ENCODE data around the gene CELF4. TPM values are rescaled to one million over a fixed set of nuclear protein-coding genes. Genes with fewer than 3 reads are reported as not detected.

CELF4 gene
- total and polyA plus RNA-seq, 10 donors, result 0.46 to 3.5 (median 0.78) TPM

DNA sequence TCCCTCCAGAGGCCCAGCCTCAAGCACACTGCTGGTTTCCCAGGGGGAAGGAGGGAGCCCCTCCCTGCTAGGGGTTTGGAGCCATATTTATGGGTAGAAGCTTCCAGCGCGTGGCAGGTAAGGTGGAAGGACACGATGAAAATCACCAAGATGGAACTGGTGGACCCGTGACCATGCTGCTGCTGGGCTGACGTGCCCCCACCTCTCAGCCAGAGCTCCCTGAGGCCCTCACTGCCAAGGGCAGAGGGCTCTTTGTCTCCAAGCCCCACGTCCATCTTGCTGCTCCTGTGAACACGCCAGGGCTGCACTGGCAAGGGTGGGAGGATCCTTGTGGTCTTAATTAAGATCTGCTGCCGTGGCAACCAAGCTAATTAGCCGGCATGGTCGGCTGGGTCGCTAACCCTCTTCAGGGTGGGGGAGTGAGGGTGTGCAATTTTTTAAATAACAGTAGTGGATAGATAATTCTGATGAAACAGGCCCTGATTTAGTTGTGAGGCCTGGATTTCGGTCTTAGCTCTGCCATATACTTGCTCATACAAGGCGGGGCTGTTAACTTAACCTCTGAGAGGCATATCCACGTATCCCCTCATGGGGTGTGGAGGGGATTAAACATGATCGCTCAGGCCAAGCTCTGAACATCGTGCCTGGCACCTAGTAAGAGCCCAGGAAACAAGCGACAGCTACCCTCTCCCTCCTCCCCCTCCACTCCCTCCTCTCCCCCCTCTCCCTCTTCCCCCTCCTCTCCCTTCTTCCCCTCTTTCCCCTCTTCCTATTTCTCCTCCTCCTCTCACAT, 232.8 kb downstream of the CELF4 start:
- Histone ChIP-seq H3K9me3 (no peaks in the 10 kb centered on the region), H3K4me3 (no peak overlapping the region), H3K27ac (no peak overlapping the region), H3K36me3 (no peaks in the 10 kb centered on the region), H3K27me3 (replicated peaks in 1 of 7) (no peaks in the 10 kb centered on the region), H3K4me1 (no peaks in the 10 kb centered on the region)
- TF ChIP-seq, protein P1, sequence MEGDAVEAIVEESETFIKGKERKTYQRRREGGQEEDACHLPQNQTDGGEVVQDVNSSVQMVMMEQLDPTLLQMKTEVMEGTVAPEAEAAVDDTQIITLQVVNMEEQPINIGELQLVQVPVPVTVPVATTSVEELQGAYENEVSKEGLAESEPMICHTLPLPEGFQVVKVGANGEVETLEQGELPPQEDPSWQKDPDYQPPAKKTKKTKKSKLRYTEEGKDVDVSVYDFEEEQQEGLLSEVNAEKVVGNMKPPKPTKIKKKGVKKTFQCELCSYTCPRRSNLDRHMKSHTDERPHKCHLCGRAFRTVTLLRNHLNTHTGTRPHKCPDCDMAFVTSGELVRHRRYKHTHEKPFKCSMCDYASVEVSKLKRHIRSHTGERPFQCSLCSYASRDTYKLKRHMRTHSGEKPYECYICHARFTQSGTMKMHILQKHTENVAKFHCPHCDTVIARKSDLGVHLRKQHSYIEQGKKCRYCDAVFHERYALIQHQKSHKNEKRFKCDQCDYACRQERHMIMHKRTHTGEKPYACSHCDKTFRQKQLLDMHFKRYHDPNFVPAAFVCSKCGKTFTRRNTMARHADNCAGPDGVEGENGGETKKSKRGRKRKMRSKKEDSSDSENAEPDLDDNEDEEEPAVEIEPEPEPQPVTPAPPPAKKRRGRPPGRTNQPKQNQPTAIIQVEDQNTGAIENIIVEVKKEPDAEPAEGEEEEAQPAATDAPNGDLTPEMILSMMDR (IDR thresholded peaks at IDR 0.05 in 8 of 11, conservative IDR thresholded peaks at IDR 0.05 in 3 of 11), result no peak
- TF ChIP-seq POLR2AphosphoS5 (IDR thresholded peaks at IDR 0.05) (no peak), POLR2A (IDR thresholded peaks at IDR 0.05) (no peak)
- no peak for DNase-seq
- intact Hi-C loops (cut with DNase I; ENCODE audit: low total_unique reads), result no loop called here
- WGBS, 5 donors, result 75 to 81% (median 78%) methylated on average over 11 to 17 of the region's 17 CpGs

DNA sequence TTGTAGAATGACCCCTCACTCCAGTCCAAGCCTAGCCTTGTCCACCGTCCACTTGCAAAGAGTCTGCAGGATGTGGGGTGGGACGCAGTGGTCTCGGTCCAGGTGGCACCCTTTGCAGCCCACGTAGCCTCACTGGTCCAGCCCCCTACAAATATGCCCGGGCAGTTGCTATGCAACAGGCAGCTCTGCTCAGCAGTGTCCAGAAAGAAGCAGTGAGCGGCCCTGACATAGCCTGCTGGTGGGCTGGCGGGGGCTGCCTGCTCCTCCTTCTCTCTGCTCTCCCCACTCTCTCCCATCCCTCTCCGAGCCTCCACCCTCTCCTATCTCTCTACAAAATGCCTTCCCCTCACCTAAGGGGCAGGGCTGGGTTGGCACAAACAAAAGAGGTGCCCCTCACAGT, 233.4 kb downstream of the CELF4 start:
- no peak for DNase-seq
- Histone ChIP-seq H3K36me3 (no peaks in the 10 kb centered on the region), H3K4me3 (no peak overlapping the region), H3K27ac (no peak overlapping the region), H3K9me3 (no peaks in the 10 kb centered on the region), H3K4me1 (no peaks in the 10 kb centered on the region), H3K27me3 (replicated peaks in 1 of 7) (no peaks in the 10 kb centered on the region)
- WGBS, 5 donors, result 84 to 91% (median 85%) methylated on average over 6 to 8 of the region's 8 CpGs
- TF ChIP-seq POLR2AphosphoS5 (IDR thresholded peaks at IDR 0.05) (no peak), POLR2A (IDR thresholded peaks at IDR 0.05) (no peak)
- TF ChIP-seq, protein P1 (IDR thresholded peaks at IDR 0.05 in 8 of 11, conservative IDR thresholded peaks at IDR 0.05 in 3 of 11), result no peak
- intact Hi-C loops (cut with DNase I; ENCODE audit: low total_unique reads), result no loop called here

DNA sequence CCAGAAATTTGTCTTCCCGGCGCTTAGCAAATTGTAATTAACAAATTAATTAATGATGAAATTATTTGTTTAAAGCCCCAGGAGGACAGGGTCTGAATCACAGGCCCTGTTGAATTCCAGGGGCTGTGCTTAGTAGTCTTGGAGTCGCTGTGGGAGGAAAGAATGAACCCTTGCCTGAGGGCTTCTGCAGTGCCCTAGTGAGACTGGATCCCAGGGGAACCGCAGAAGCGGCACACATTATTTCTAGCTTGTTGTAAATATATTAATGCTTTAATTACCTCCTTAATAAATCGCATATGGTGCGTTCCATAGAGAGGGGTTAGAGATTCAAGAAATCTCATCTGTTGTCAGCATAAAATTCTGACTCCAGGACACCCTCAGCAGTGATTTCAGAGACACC, 235.4 kb downstream of the CELF4 start:
- no peaks in the 10 kb centered on the region for H3K9me3 ChIP-seq
- no peaks in the 10 kb centered on the region for H3K27me3 ChIP-seq (replicated peaks in 1 of 7)
- intact Hi-C loops (cut with DNase I; ENCODE audit: low total_unique reads), result no loop called here
- no peaks in the 10 kb centered on the region for H3K4me1 ChIP-seq
- H3K27ac ChIP-seq, result no peak overlapping the region
- TF ChIP-seq POLR2A (IDR thresholded peaks at IDR 0.05), result no peak
- TF ChIP-seq POLR2AphosphoS5 (IDR thresholded peaks at IDR 0.05), result no peak
- TF ChIP-seq, protein P1 (IDR thresholded peaks at IDR 0.05 in 8 of 11, conservative IDR thresholded peaks at IDR 0.05 in 3 of 11), result no peak
- DNase-seq, result no peak
- H3K4me3 ChIP-seq, result no peak overlapping the region
- H3K36me3 ChIP-seq, result no peaks in the 10 kb centered on the region
- WGBS, 5 donors, result 81 to 94% (median 91%) methylated on average over 7 of the region's 7 CpGs

DNA sequence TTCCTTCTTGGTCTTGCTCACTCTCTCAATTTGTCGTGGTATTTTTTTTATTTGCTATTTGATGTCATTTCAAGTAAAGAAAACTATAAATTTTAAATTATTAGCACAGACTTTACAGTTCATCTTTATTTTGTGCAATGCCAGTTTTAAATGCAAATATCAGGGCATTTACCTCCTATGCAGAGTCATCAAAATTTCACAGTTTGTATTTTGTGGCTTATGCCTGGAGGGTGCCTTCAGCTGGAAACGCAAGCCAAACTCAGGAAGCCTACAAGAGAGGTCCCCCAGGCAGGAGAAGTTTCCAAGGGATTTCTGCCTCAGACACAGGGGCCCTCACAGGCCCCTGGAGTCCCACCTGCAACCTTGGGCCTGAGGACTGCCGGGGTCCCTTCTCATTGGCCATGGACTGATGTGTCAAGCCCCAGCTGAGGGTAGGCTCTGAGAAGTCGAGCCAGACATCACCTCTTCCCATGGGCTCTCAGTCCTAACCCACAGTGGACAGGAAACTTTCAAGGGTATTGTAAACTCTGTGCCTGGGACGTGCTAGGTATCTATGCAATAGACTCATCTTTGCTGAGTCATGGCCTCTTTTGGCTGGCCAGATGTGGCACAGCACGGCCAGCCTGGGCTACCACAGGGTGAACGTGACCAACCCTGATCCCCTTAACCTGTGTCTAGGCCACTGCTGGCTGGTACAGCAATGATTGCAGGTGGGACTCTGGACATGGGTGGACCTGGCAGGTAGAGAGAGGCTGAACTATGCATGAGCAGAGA, 236.5 kb downstream of the CELF4 start:
- H3K4me1 ChIP-seq, result no peaks in the 10 kb centered on the region
- H3K36me3 ChIP-seq, result no peaks in the 10 kb centered on the region
- H3K9me3 ChIP-seq, result no peaks in the 10 kb centered on the region
- no peak overlapping the region for H3K27ac ChIP-seq
- DNase-seq, result no peak
- WGBS, 5 donors, result 73 to 83% (median 82%) methylated on average over 5 to 7 of the region's 7 CpGs
- intact Hi-C loops (cut with DNase I; ENCODE audit: low total_unique reads), result no loop called here
- H3K4me3 ChIP-seq, result no peak overlapping the region
- TF ChIP-seq, protein P1 (IDR thresholded peaks at IDR 0.05 in 8 of 11, conservative IDR thresholded peaks at IDR 0.05 in 3 of 11), result no peak
- TF ChIP-seq POLR2A (IDR thresholded peaks at IDR 0.05), result no peak
- no peak for TF ChIP-seq POLR2AphosphoS5 (IDR thresholded peaks at IDR 0.05)
- H3K27me3 ChIP-seq (replicated peaks in 1 of 7), result no peaks in the 10 kb centered on the region

Data from spleen (tissue), 11 donors.